Fibroblast of peridontal ligament (primary cell): Measurements from ENCODE around the gene GIMAP4.
"Not testable (repeated sequence)": the region's sequence is repeated elsewhere in the genome, so short reads cannot be mapped to it uniquely, and the experiment has no call there.

ENCODE experiments used
- DNase-seq: peaks from one replicate; pipeline ENCODE4 v3.0.0-alpha.2; 2010; ENCODE audit errors: extremely low read depth

GIMAP4 gene

DNA sequence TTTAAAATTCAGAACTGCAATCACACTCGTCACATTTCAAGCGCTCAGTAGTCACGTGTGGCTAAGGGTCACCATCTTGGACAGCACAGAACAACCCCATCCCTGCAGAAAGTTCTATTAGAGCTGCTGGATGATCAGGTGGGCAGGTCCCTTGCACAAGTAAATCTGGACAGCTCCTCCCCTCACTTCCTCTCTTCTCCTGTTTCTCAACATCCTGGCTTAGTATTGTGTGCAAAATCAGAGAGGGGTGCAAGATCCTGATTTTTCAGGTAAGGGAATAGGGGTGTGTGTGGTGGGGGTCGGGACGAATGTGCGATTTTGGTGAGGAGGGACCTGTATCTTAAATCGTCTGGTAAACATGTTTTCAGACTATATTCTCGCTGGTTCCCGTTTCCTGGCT lies at the start of gene GIMAP4:
Gene GIMAP4 (plus strand): TSS at position 222 of the 400 bp plus-strand sequence. CDS start 2,512 bp downstream, outside the sequence.
- DNase-seq: no peak

DNA sequence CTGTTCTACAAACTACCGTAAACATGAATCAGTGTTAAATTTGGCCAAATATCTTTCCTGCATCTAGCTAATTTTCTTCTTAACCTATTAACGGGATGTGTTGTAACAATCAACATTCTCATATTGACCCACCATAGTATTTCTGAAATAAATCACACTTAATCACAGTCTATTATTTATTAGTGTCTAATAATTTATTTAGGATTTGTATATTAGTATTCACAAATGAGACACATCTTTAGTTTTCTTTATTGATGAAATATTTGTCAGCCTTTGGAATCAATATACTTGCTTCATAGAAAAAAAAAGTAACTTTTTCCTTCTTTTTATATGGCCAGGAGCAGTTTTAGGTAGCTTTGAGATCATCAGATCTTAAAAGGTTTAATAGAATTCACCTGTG lies 47.9 kb upstream of the GIMAP4 start:
- DNase-seq: no peak

DNA sequence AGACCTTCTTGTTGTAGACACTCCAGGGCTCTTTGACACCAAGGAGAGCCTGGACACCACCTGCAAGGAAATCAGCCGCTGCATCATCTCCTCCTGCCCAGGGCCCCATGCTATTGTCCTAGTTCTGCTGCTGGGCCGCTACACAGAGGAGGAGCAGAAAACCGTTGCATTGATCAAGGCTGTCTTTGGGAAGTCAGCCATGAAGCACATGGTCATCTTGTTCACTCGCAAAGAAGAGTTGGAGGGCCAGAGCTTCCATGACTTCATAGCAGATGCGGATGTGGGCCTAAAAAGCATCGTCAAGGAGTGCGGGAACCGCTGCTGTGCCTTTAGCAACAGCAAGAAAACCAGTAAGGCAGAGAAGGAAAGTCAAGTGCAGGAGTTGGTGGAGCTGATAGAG lies 47.0 kb upstream of the GIMAP4 start:
- no peak for DNase-seq

DNA sequence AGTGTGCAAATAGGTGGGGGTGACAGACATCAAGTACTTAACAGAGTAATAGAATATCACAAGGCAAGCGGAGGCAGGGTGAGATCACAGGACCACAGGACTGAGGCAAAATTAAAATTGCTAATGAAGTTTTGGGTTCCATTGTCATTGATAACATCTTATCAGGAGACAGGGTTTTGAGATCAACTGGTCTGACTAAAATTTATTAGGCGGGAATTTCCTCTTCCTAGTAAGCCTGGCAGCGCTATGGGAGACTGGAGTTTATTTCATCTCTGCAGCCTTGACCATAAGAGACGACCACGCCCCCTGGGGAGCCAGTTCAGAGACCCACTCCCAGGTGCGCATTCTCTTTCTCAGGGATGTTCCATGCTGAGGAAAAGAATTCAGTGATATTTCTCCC lies 44.3 kb upstream of the GIMAP4 start:
- not testable (repeated sequence) for DNase-seq

DNA sequence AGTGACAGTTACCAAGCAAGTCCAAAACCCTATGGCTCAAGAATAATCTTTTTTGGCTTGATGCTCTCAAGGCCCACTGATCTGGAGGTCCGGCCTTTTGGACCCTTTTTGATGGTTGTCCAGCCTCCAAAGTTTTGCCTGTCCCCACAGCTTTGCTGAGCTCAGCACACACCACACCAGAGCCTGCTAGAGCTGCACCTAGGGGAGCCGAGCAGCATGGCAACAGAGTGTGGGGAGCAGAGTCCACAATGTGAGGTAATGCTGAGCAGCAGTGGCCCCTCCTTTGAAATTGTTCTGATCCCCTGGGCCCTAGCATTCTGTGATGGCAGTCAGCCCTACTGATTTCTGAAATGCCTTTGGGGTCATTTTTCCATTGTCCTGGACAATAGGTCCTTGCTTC lies 43.2 kb upstream of the GIMAP4 start:
- DNase-seq: no peak

DNA sequence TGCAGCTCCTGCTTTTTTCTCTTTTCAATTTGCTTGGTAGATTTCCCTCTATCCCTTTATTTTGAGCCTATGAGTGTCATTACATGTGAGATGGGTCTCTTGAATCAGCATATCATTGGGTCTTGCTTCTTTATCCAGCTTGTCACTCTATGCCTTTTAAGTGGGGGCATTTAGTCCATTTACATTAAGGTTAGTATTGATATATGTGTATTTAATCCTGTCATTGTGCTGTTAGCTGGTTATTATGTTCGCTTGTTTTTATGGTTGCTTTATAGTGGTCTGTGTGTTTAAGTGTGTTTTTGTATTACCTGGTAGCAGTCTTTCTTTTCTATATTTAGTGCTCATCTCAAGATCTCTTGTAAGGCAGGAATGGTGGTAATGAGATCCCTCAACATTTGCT lies 35.5 kb upstream of the GIMAP4 start:
- no peak for DNase-seq

DNA sequence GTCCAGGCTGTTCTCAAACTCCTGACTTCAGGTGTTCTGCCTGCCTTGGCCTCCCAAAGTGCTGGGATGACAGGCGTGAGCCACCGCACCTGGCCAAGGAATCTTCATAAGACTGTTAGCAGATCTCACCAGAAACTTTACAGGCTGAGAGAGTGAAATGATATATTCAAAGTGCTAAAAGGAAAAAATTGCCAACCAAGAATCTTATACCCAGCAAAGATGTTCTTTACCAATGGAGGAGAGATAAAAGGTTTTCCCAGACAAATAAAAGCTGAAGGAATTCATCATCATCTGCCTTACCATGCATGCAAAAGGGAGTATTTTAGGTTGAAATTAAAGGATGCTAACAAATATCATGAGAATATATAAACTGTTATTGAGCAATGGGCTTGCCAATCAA lies 28.9 kb upstream of the GIMAP4 start:
- no peak for DNase-seq

DNA sequence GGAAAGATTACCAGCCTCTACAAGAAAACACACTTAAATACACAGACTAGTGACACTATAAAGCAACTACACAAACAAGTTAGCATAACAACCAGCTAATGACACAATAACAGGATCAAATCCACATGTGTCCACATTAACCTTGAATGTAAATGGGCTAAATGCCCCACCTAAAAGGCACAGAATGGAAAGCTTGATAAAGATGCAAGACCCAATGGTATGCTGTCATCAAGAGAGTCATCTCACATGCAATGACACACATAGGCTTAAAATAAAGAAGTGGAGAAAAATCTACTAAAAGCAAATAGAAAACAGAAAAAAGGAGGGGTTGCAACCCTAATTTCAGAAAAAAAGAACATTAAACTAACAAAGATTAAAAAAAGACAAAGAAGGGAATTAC lies 14.0 kb upstream of the GIMAP4 start:
- no peak for DNase-seq

DNA sequence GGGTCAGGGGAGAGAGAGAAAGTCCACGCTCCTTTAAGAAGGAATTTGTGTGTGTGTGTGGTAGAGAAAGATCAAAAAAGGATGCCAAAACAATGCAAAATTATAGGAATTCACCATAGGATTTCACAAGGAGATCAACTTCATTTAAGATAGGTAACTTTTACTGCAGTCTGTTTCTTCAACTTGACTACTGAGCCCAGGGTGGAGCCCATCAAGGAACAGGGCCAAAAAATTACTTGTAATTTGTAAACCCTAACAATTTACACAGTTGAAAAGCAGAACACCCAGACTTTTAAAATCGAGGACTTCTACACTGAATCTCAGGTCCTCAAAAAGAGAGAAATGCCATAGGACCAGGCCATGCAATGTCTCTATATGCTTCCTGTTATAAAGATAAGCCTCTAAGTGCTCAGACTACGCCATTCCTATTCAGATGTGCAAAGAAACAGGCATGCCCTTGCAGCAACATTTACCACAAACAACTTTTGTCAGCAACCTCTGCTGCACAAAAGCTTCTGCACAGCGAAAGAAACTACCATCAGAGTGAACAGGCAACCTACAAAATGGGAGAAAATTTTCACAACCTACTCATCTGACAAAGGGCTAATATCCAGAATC lies 10.6 kb upstream of the GIMAP4 start:
- no peak for DNase-seq

DNA sequence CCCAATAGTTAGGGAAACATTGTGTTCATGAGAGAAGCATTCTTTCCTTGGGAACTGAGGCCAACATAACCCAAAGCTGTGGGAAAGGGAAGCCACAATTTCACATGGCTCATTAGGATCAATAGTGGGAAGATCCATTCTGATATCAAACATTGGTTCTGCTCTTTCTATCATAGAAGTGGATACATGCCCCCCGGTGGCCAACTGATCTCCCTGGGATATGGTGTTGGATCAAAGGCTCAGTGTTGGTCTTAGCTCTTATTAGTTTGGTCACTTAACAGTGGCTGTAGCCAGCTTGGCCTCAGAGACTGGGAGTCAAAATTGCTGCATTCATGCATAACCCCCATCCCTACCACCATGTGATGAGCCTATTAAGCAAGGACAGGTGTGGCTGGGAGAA lies 6.7 kb upstream of the GIMAP4 start:
- no peak for DNase-seq

DNA sequence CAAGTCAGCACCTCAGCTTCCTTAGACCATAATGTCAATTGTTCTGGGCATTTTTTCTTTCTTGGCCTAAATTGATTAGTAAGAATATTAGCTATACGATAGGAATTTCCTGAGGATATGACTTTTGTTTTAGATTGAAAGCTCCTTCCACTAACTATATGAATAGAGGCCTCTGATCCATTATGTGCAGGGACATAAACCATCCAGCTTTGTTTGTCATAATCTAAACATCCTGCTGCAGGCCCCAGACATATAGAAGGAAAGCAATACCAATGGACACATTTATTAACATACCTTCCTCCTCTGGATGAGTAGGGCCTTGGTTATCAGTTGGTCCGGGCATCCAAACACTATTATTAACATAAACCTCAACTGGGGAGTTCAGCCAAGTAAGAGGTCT lies 4.3 kb upstream of the GIMAP4 start:
- DNase-seq: no peak

DNA sequence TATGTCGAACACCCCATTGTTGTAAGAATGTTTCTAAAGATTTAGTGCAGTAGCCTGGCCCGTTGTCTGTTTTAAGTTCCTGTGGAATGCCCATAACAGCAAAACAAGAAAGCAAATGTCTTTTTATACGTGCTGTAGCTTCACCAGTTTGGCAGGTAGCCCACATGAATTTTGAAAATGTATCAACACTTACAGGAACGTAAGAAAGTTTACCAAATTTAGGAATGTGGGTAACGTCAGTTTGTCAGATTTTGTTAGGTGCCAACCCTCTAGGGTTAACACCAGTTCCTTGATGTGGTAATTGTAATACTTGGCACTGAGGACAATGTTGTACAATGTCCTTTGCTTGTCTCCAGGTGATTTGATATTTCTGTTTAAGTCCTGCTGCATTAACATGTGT lies 3.2 kb upstream of the GIMAP4 start:
- no peak for DNase-seq

DNA sequence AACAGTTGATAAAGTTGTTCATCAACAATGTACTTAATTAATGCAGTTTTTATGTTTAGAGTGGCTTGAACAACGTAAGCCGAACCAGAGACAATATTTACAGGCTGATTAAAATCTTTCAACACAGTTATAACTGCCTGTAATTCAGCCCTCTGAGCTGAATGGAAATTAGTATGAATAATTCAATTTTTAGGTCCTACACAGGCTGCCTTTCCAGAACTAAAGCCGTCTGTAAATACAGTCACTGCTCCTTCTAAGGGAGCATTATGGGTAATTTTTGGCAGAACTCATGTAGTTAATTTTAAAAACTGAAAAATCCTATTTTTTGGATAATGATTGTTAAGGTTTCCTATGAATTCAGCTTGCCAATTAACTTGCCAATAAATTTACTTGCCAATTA lies 2.6 kb upstream of the GIMAP4 start:
- no peak for DNase-seq

DNA sequence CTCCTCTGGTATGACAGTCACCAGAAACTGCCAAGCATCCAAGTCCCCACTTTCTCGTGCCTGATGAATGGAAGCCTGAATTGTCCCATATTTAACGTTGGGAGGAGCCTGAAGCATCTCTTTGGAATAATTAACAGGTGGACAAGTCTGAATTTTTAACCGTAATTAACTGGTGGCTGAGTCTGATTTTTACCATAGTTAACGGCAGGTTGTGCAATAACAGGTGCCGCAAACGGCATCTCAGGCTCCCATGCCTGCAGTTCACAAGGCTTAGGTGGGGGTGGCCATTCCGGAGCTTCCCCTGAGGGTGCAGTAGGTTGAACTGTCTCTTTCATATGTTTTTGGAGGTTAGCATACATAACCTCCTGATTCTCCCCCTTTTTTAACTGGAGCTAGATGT lies 2.0 kb upstream of the GIMAP4 start:
- no peak for DNase-seq

DNA sequence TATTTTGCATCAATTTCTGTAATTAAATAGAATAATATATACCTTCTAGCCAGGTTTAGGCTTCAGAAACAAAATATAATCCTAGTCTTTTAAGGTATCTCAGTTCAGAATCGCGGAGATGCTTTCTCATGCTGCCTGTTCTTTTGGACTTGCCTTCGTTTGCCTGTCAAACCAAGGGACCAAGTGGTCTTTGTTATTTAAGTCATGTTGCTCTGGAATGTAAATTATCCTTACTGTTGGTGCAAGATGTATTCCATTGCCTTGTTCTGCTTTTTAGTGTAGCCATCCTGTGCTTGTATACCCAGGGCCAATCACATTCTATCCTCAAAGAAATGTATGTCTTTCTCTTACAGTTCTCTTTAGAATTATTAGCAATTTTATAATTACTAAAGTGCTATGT lies 1.1 kb upstream of the GIMAP4 start:
- no peak for DNase-seq

DNA sequence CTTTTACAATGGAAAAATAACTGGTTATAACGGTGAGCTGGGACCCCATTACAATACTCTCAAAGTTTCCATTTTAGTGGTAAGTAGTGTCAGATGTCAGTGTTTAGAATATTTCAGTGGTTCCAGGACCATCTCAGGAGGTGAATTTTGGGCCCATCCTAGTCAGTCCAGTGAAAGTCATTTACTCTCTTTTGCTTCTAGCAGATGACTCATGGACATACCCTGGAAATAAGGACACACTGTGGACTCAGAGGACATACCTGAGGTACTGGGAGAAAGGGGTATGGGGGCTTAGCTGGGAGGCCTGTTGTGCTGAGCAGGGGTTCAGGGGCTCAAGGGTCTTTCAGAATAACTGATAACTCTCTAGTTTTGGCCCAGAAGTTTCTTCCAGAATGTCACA lies 618 bp upstream of the GIMAP4 start:
- no peak for DNase-seq

DNA sequence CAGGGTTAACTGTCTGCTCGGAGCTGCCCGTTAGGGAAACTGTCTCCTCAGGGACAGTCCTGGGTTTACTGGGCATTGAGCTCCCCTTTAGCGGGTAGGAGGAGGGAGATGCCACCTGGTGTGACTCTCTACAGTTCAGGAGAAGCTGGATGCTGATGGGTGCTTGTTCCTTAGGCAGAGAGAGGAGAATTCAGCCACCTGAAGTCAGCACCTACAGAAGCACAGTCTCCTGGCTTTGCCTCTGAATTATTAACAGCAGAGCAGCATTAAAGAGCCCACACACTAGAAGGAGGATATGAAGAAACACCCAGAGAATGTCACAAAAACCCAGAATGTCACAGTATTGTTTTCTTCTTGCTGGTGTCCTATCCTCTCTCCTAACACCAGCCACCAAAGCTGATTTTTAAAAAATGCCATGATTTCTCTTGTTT lies 696 bp downstream of the GIMAP4 start:
- DNase-seq: no peak

DNA sequence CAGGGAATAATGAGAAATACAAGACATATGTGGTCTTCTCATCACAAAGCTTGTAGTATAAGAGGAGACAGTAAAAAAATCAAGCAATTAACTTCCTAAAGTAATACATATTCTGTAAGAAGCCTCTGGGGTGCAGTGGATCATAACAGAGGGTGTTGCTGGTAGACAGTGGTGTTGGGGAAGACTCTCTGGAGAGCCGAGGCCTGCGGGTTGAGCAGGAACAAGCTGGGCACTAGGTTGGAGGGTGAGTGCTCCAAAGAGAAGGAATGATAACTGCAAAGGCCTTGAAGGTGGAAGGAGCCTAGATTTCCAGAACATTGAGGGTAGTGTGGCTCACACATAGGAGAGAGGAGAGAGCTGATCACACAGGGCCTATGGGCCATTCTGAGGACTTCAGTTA lies 1.5 kb downstream of the GIMAP4 start:
- no peak for DNase-seq

DNA sequence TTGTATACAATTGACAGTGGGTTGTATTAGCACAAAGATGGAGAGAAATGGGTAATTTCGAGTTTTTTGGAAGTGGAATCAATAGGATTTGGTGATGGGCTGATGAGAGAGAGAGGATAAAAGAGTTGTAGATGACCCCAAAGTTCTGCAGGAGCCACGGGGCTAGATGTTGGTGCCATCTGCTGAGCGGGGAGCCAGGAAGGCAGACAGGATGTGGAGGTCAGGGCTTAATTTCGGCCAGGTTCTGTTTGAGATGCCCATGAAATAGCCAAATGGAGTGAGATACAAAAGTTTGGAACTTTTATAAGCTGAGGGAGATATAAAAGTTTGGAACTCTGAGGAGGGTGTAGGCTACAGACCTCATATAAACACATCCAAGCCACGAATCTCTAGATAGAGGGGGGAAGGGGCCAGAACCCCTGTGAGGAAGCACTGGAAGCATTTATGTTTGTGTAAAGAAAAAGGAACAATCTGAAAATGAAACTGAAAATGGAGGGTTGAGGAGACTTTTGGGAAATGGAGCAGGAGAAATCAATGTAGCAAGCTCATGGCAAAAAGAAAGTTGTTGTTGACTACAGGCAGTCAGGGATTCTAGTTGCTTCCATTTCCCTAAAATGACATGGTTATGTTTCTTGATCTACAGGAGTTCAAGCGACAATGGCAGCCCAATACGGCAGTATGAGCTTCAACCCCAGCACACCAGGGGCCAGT lies 2.2 kb downstream of the GIMAP4 start:
- no peak for DNase-seq

DNA sequence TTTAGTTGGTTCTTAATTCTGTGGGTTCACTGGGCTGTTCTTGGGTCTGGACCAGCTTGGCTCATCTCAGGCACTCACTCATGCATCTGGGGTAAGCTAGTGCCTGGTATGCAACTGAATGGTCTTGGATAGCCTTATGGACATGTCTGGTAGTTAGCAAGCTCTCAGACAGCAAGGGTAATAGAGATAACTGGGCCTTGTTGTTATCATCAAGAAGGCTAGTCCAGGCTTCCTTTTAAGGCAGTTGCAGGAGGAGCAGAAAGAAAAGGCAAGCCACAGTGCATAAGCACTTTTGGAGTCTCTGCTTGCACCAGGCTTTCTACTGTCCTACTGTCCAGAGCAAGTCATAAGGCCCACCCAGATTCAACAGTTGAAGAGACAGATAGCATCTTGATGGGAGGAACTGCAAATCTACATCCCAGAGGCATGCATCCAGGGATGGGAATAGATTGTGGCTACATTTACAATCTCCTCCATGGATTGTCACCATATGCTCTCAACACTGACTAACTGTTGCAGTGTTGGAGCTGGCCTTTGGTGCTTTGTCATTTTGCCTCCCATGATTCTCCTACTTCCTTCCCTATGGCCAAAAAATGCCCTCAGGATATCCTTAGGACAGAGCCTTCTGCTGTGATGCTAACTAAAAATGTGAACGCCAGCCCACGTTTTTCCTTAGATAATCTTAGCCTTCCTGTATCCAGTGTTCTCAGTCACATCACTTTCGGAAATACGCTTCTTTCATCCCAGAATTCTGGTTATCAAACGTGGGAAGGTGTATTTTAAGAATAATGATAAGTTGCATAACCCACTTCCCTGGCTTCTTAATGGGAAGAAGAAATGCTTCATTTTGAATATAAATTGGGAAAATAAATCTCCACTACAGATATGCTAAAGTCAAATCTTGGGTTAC lies 3.6 kb downstream of the GIMAP4 start:
- no peak for DNase-seq

DNA sequence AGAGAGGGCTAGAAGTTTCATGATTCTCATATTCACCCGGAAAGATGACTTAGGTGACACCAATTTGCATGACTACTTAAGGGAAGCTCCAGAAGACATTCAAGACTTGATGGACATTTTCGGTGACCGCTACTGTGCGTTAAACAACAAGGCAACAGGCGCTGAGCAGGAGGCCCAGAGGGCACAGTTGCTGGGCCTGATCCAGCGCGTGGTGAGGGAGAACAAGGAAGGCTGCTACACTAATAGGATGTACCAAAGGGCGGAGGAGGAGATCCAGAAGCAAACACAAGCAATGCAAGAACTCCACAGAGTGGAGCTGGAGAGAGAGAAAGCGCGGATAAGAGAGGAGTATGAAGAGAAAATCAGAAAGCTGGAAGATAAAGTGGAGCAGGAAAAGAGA lies 5.3 kb downstream of the GIMAP4 start:
- no peak for DNase-seq

DNA sequence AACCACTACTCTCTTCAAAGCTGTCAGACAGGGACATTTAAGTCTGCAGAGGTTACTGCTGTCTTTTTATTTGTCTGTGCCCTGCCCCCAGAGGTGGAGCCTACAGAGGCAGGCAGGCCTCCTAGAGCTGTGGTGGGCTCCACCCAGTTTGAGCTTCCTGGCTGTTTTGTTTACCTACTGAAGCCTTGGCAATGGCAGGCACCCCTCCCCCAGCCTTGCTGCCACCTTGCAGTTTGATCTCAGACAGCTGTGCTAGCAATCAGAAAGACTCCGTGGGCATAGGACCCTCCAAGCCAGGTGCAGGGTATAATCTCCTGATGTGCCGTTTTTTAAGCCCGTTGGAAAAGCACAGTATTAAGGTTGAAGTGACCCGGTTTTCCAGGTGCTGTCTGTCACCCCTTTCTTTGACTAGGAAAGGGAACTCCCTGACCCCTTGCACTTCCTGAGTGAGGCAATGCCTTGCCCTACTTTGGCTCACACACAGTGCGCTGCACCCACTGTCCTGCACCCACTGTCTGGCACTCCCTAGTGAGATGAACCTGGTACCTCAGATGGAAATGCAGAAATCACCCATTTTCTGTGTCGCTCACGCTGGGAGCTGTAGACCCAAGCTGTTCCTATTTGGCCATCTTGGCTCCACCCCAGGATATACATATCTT lies 12.9 kb downstream of the GIMAP4 start:
- not testable (repeated sequence) for DNase-seq
